ENCODE measurements around the gene ABCB11. TPM values are rescaled to one million over a fixed set of nuclear protein-coding genes. Genes with fewer than 3 reads are reported as not detected.

Gene ABCB11
- total RNA-seq, 1 donor from 2014 or later, result 0.02 TPM

- Mint-ChIP-seq H3K36me3 (ENCODE audit: low read depth, unreplicated experiment) (no peaks in the 10 kb centered on the region), H3K4me1 (ENCODE audit: low read depth, unreplicated experiment) (peaks cover 61% of the 10 kb centered on the region), H3K27ac (ENCODE audit: unreplicated experiment) (peak overlapping the region; percentile 55)
Observed at GRCh38 chr2:168997118-168997521, 34.0 kb downstream of the ABCB11 start.

GRCh38 chr2:168995744-168996143, 35.4 kb downstream of the ABCB11 start:
- Histone ChIP-seq H3K9ac (ENCODE audit: low read length) (no peak overlapping the region), H3K4me2 (ENCODE audit: low read length) (no peak overlapping the region), H3K36me3 (ENCODE audit: insufficient read depth, low read length) (no peaks in the 10 kb centered on the region), H3K27ac (ENCODE audit: low read depth, low read length) (no peak overlapping the region), H3K27me3 (ENCODE audit: insufficient read depth, low read length) (no peaks in the 10 kb centered on the region), H2AFZ (ENCODE audit: low read depth, low read length) (no peak overlapping the region), H3K4me3 (ENCODE audit: insufficient read depth, low read depth, low read length) (no peak overlapping the region), H3K4me1 (ENCODE audit: insufficient read depth, low read length) (peaks cover 13% of the 10 kb centered on the region), H4K20me1 (ENCODE audit: insufficient read depth, low read length) (no peaks in the 10 kb centered on the region), H3K9me3 (ENCODE audit: insufficient read depth, low read depth, low read length) (no peaks in the 10 kb centered on the region), H3K79me2 (ENCODE audit: insufficient read depth, low read length) (no peaks in the 10 kb centered on the region)
- no peak overlapping the region for H3K27ac Mint-ChIP-seq (ENCODE audit: unreplicated experiment)
- H3K4me3 Mint-ChIP-seq (ENCODE audit: unreplicated experiment), result no peak overlapping the region
- H3K9me3 Mint-ChIP-seq (ENCODE audit: unreplicated experiment), result no peaks in the 10 kb centered on the region
- H3K4me1 Mint-ChIP-seq (ENCODE audit: low read depth, unreplicated experiment), result peaks cover 51% of the 10 kb centered on the region
- FAIRE-seq (no peak), DNase-seq (ENCODE audit: low read depth) (no peak)
- TF ChIP-seq CTCF (IDR thresholded peaks at IDR 0.05; ENCODE audit: insufficient read depth, low read depth, low read length) (no peak), EZH2 (IDR thresholded peaks at IDR 0.05; ENCODE audit: insufficient read depth, low read length) (no peak)
- H3K27me3 Mint-ChIP-seq (ENCODE audit: low read depth, unreplicated experiment), result no peaks in the 10 kb centered on the region
- no peaks in the 10 kb centered on the region for H3K36me3 Mint-ChIP-seq (ENCODE audit: low read depth, unreplicated experiment)

More at GRCh38 chr2:168997118-168997521, 34.0 kb downstream of the ABCB11 start:
- H3K4me1 ChIP-seq (ENCODE audit: insufficient read depth, low read length), result peaks cover 23% of the 10 kb centered on the region
- no peaks in the 10 kb centered on the region for H3K9me3 Mint-ChIP-seq (ENCODE audit: unreplicated experiment)
- H3K27ac ChIP-seq (ENCODE audit: low read depth, low read length), result no peak overlapping the region
- TF ChIP-seq CTCF (IDR thresholded peaks at IDR 0.05; ENCODE audit: insufficient read depth, low read depth, low read length) (no peak), EZH2 (IDR thresholded peaks at IDR 0.05; ENCODE audit: insufficient read depth, low read length) (no peak)
- no peaks in the 10 kb centered on the region for H3K9me3 ChIP-seq (ENCODE audit: insufficient read depth, low read depth, low read length)
- DNase-seq (ENCODE audit: low read depth) (peak; percentile 45), FAIRE-seq (no peak)
- no peak overlapping the region for H3K4me3 ChIP-seq (ENCODE audit: insufficient read depth, low read depth, low read length)
- H3K4me2 ChIP-seq (ENCODE audit: low read length), result no peak overlapping the region
- H3K36me3 ChIP-seq (ENCODE audit: insufficient read depth, low read length), result no peaks in the 10 kb centered on the region
- H3K4me3 Mint-ChIP-seq (ENCODE audit: unreplicated experiment), result no peak overlapping the region
- no peaks in the 10 kb centered on the region for H3K27me3 ChIP-seq (ENCODE audit: insufficient read depth, low read length)
- H2AFZ ChIP-seq (ENCODE audit: low read depth, low read length), result no peak overlapping the region
- no peaks in the 10 kb centered on the region for H3K79me2 ChIP-seq (ENCODE audit: insufficient read depth, low read length)
- H4K20me1 ChIP-seq (ENCODE audit: insufficient read depth, low read length), result no peaks in the 10 kb centered on the region
- H3K9ac ChIP-seq (ENCODE audit: low read length), result no peak overlapping the region
- no peaks in the 10 kb centered on the region for H3K27me3 Mint-ChIP-seq (ENCODE audit: low read depth, unreplicated experiment)

- no peak overlapping the region for H3K4me3 ChIP-seq (ENCODE audit: insufficient read depth, low read depth, low read length)
- no peak overlapping the region for H3K9ac ChIP-seq (ENCODE audit: low read length)
- FAIRE-seq, result no peak
Observed at GRCh38 chr2:168993538-168993937, 37.6 kb downstream of the ABCB11 start.

More at GRCh38 chr2:168993538-168993937, 37.6 kb downstream of the ABCB11 start:
- Mint-ChIP-seq H3K4me1 (ENCODE audit: low read depth, unreplicated experiment) (peaks cover 34% of the 10 kb centered on the region), H3K4me3 (ENCODE audit: unreplicated experiment) (no peak overlapping the region), H3K36me3 (ENCODE audit: low read depth, unreplicated experiment) (no peaks in the 10 kb centered on the region), H3K27me3 (ENCODE audit: low read depth, unreplicated experiment) (no peaks in the 10 kb centered on the region), H3K9me3 (ENCODE audit: unreplicated experiment) (no peaks in the 10 kb centered on the region), H3K27ac (ENCODE audit: unreplicated experiment) (no peak overlapping the region)
- no peaks in the 10 kb centered on the region for H3K9me3 ChIP-seq (ENCODE audit: insufficient read depth, low read depth, low read length)
- no peak overlapping the region for H3K4me2 ChIP-seq (ENCODE audit: low read length)
- no peaks in the 10 kb centered on the region for H3K36me3 ChIP-seq (ENCODE audit: insufficient read depth, low read length)
- H3K27me3 ChIP-seq (ENCODE audit: insufficient read depth, low read length), result no peaks in the 10 kb centered on the region
- TF ChIP-seq EZH2 (IDR thresholded peaks at IDR 0.05; ENCODE audit: insufficient read depth, low read length) (no peak), CTCF (IDR thresholded peaks at IDR 0.05; ENCODE audit: insufficient read depth, low read depth, low read length) (no peak)
- DNase-seq (ENCODE audit: low read depth), result no peak
- no peak overlapping the region for H2AFZ ChIP-seq (ENCODE audit: low read depth, low read length)
- H3K4me1 ChIP-seq (ENCODE audit: insufficient read depth, low read length), result peaks cover 13% of the 10 kb centered on the region
- no peaks in the 10 kb centered on the region for H4K20me1 ChIP-seq (ENCODE audit: insufficient read depth, low read length)
- H3K27ac ChIP-seq (ENCODE audit: low read depth, low read length), result no peak overlapping the region
- H3K79me2 ChIP-seq (ENCODE audit: insufficient read depth, low read length), result no peaks in the 10 kb centered on the region
